NOMO-1 (cell line): ENCODE data around the gene ASCL2.
"Not testable (repeated sequence)": the region's sequence is repeated elsewhere in the genome, so short reads cannot be mapped to it uniquely, and the experiment has no call there.

Source experiments
- DNase-seq, 2 experiments: peaks; one replicate each; lab custom pipeline; 2025; ENCODE audit not compliant: unreplicated experiment in 2 of 2; lab: John Stamatoyannopoulos, UW

The ASCL2 gene

GRCh38 chr11:2237457-2238238 is 32.7 kb downstream of the ASCL2 start:
- DNase-seq: no peak

- DNase-seq: not testable (repeated sequence)
These were observed 33.8 kb downstream of the ASCL2 start for GRCh38 chr11:2236381-2237134.

- DNase-seq: no peak
These were observed 34.6 kb downstream of the ASCL2 start for GRCh38 chr11:2235588-2236326.

GRCh38 chr11:2234963-2235362 is 35.4 kb downstream of the ASCL2 start:
- DNase-seq: no peak

GRCh38 chr11:2233693-2234455 is 36.5 kb downstream of the ASCL2 start:
- DNase-seq: no peak

GRCh38 chr11:2229713-2230297 is 40.6 kb downstream of the ASCL2 start:
- DNase-seq: no peak

- no peak for DNase-seq
These were observed 46.1 kb downstream of the ASCL2 start for GRCh38 chr11:2224254-2224653.

GRCh38 chr11:2223153-2223794 is 47.1 kb downstream of the ASCL2 start:
- peak in 1 of 2 experiments; percentile 30 for DNase-seq

GRCh38 chr11:2222451-2222850 is 47.9 kb downstream of the ASCL2 start:
- no peak for DNase-seq

- no peak for DNase-seq
These were observed 48.8 kb downstream of the ASCL2 start for GRCh38 chr11:2221591-2221990.

- DNase-seq: no peak
These were observed 49.4 kb downstream of the ASCL2 start for GRCh38 chr11:2221024-2221423.

- peak in 1 of 2 experiments; percentile 62 for DNase-seq
These were observed 50.1 kb downstream of the ASCL2 start for GRCh38 chr11:2220173-2220771.

GRCh38 chr11:2219318-2220017 is 50.9 kb downstream of the ASCL2 start:
- no peak for DNase-seq
